HCT116 (cell line): ENCODE results near the gene MYBL2.

Experiments used
- ELF1 ChIP-seq: IDR thresholded peaks from 2 replicates; pipeline ENCODE4 v1.6.1; 2012; ENCODE audit warnings: low read depth, borderline replicate concordance
- EZH2 ChIP-seq: fragments of 200-600 bp; sonication (generic); IDR thresholded peaks from 2 replicates; pipeline ENCODE4 v1.6.1; 2017; ENCODE audit warnings: antibody characterized with exemption, mixed run types
- EZH2phosphoT487 ChIP-seq: fragments of 200-600 bp; IDR thresholded peaks from 2 replicates; pipeline ENCODE4 v1.6.1; 2018; ENCODE audit warnings: antibody characterized with exemption, borderline replicate concordance
- JUND ChIP-seq: IDR thresholded peaks from 2 replicates; pipeline ENCODE4 v1.6.1; 2012
- POLR2A ChIP-seq: IDR thresholded peaks from 2 replicates; pipeline ENCODE4 v1.7.0; 2011; ENCODE audit warnings: borderline replicate concordance; ENCODE audit not compliant: insufficient read depth, insufficient read length; ENCODE audit errors: extremely low read depth
- POLR2AphosphoS5 ChIP-seq: IDR thresholded peaks from 2 replicates; pipeline ENCODE4 v1.6.1; 2011; ENCODE audit warnings: mild to moderate bottlenecking, low read depth, low read length, moderate library complexity
- SIN3A ChIP-seq: IDR thresholded peaks from 2 replicates; pipeline ENCODE4 v1.6.1; 2012; ENCODE audit warnings: low read depth
- SP1 ChIP-seq: IDR thresholded peaks from 2 replicates; pipeline ENCODE4 v1.6.1; 2012; ENCODE audit warnings: low read depth
- TCF7L2 ChIP-seq: IDR thresholded peaks from 2 replicates; pipeline ENCODE4 v1.7.0; 2011; ENCODE audit warnings: borderline replicate concordance, inconsistent platforms; ENCODE audit not compliant: insufficient read depth, insufficient read length; ENCODE audit errors: extremely low read depth
- YY1 ChIP-seq: IDR thresholded peaks from 2 replicates; pipeline ENCODE4 v1.6.1; 2011; ENCODE audit warnings: low read length, low read depth, moderate library complexity, mild to moderate bottlenecking; ENCODE audit not compliant: insufficient replicate concordance; ENCODE audit errors: extremely low read depth
- ZFX ChIP-seq: fragments of 450-650 bp; IDR thresholded peaks from 2 replicates; pipeline ENCODE4 v1.6.1; 2017
- TF ChIP-seq, protein P1 (sequence below), 3 experiments: fragments of 200-600 bp in 1 of 3; sonication (generic) in 1 of 3; IDR thresholded peaks in 2 of 3; conservative IDR thresholded peaks in 1 of 3; 2 replicates each; pipeline ENCODE4 v1.5.1; 2012 to 2017; ENCODE audit warnings: low read depth in 2 of 3, low read length in 2 of 3, antibody characterized with exemption in 1 of 3, borderline replicate concordance in 1 of 3, control low read depth in 1 of 3, mild to moderate bottlenecking in 1 of 3, mixed read lengths in 1 of 3, mixed run types in 1 of 3, moderate library complexity in 1 of 3; ENCODE audit not compliant: insufficient read depth in 1 of 3
- TF ChIP-seq, protein P2 (sequence below): IDR thresholded peaks from 2 replicates; pipeline ENCODE4 v1.6.1; 2012
- TF ChIP-seq, protein P3 (sequence below): IDR thresholded peaks from 2 replicates; pipeline ENCODE4 v1.6.1; 2012

DNA sequence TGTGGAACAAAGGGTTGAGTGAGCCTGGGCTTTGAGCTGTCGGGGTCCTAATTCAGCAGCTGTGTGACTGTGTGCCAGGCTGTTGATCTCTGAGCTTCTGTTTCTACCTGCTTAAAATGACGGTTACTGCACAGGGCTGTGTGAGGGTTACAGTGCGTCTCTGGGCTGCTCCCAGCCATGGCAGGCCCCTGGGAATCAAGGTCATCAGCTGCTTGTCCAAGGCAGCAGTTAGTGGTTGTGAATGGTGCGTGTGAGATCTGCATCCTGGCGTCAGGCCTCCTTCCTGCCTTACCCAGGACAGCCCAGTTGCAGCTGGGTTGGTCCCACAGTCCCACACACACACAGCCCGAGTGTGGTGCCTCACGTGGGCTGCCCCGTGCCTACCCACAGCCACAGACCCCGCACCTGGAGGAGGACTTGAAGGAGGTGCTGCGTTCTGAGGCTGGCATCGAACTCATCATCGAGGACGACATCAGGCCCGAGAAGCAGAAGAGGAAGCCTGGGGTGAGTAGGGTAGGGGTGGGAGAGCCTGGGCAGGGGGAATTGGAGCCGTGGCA is 44.3 kb downstream of the MYBL2 start:
- TF ChIP-seq, protein P1, sequence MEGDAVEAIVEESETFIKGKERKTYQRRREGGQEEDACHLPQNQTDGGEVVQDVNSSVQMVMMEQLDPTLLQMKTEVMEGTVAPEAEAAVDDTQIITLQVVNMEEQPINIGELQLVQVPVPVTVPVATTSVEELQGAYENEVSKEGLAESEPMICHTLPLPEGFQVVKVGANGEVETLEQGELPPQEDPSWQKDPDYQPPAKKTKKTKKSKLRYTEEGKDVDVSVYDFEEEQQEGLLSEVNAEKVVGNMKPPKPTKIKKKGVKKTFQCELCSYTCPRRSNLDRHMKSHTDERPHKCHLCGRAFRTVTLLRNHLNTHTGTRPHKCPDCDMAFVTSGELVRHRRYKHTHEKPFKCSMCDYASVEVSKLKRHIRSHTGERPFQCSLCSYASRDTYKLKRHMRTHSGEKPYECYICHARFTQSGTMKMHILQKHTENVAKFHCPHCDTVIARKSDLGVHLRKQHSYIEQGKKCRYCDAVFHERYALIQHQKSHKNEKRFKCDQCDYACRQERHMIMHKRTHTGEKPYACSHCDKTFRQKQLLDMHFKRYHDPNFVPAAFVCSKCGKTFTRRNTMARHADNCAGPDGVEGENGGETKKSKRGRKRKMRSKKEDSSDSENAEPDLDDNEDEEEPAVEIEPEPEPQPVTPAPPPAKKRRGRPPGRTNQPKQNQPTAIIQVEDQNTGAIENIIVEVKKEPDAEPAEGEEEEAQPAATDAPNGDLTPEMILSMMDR (IDR thresholded peaks at IDR 0.05 in 2 of 3, conservative IDR thresholded peaks at IDR 0.05 in 1 of 3; ENCODE audit: borderline replicate concordance in 1 of 3, insufficient read depth in 1 of 3, low read depth in 2 of 3, low read length in 2 of 3): no peak
- TF ChIP-seq ELF1: no peak
- TF ChIP-seq POLR2A: no peak
- TF ChIP-seq EZH2: no peak
- no peak for TF ChIP-seq SP1
- no peak for TF ChIP-seq POLR2AphosphoS5
- no peak for TF ChIP-seq EZH2phosphoT487
- no peak for TF ChIP-seq YY1
- TF ChIP-seq JUND: no peak
- TF ChIP-seq, protein P2, sequence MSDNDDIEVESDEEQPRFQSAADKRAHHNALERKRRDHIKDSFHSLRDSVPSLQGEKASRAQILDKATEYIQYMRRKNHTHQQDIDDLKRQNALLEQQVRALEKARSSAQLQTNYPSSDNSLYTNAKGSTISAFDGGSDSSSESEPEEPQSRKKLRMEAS: no peak
- TF ChIP-seq SIN3A: no peak
- no peak for TF ChIP-seq ZFX
- TF ChIP-seq, protein P3, sequence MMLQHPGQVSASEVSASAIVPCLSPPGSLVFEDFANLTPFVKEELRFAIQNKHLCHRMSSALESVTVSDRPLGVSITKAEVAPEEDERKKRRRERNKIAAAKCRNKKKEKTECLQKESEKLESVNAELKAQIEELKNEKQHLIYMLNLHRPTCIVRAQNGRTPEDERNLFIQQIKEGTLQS: no peak
- TF ChIP-seq TCF7L2: no peak
